Gastrocnemius medialis (tissue), 4 donors: ENCODE data around the gene PCCB. TPM values are rescaled to one million over a fixed set of nuclear protein-coding genes. Genes with fewer than 3 reads are reported as not detected.

Experiments
- ATAC-seq, 2 donors: fragments of 150-250 bp; one replicate each; pipeline ENCODE4 v1.9.1; 2016
- DNase-seq, 2 donors: peaks; one replicate each; pipeline ENCODE4 v3.0.0-alpha.2; 2019
- H3K27ac ChIP-seq, 4 donors: fragments of 200-600 bp; sonication (generic); 1 replicate in 1 of 4; 2 replicates in 3 of 4; pipeline ENCODE4 v1.5.1; 2016 to 2018; ENCODE audit warnings: mild to moderate bottlenecking in 2 of 4, moderate library complexity in 1 of 4
- H3K27me3 ChIP-seq, 3 donors: fragments of 200-600 bp; sonication (generic) in 2 of 3; 1 replicate in 1 of 3; 2 replicates in 2 of 3; pipeline versions ENCODE4 v1.5.1 to v1.6.0; 2016 to 2019; ENCODE audit warnings: mild to moderate bottlenecking in 1 of 3, moderate library complexity in 1 of 3
- H3K36me3 ChIP-seq, 2 donors: fragments of 200-600 bp; sonication (generic) in 1 of 2; one replicate each; pipeline ENCODE4 v1.5.1; 2017 to 2018
- H3K4me1 ChIP-seq, 2 donors: fragments of 200-600 bp; sonication (generic) in 1 of 2; one replicate each; pipeline ENCODE4 v1.5.1; 2016 to 2017; ENCODE audit warnings: mild to moderate bottlenecking in 2 of 2
- H3K4me3 ChIP-seq, 4 donors: fragments of 200-600 bp; sonication (generic) in 3 of 4; 1 replicate in 1 of 4; 2 replicates in 3 of 4; pipeline ENCODE4 v1.5.1; 2016 to 2019; ENCODE audit warnings: mild to moderate bottlenecking in 2 of 4
- H3K9me3 ChIP-seq, 3 donors: fragments of 200-600 bp; sonication (generic) in 2 of 3; 1 replicate in 1 of 3; 2 replicates in 2 of 3; pipeline ENCODE4 v1.5.1; 2016 to 2019
- POLR2A ChIP-seq, 2 donors: fragments of 450-650 bp; IDR thresholded peaks; one replicate each; pipeline ENCODE4 v1.6.1; 2017; ENCODE audit warnings: antibody characterized with exemption in 2 of 2, mild to moderate bottlenecking in 2 of 2, moderate library complexity in 2 of 2
- in situ Hi-C, 4 donors: fragments of 200-750 bp; cut with MboI; loops; one replicate each; pipeline versions ENCODE4 v1.15.0 to v1.8.0; 2017; ENCODE audit warnings: low sequenced_read_pairs in 4 of 4
- intact Hi-C: fragments of 100-400 bp; cut with DNase I; formaldehyde crosslinking; loops from one replicate; pipeline ENCODE4 v1.15.1; 2023; ENCODE audit warnings: low total_unique reads
- total RNA-seq, 4 donors: library from RNA; depleted of rRNA; stranded (reverse); fragments of >200 nt; gene quantifications; one replicate each; pipeline versions ENCODE4 v1.1.0 to v1.2.3, GENCODE V29; 2016
- TF ChIP-seq, protein P1 (sequence below), 5 experiments: fragments of 450-650 bp in 3 of 5; fragments of 200-600 bp in 2 of 5; sonication (generic) in 2 of 5; IDR thresholded peaks in 4 of 5; conservative IDR thresholded peaks in 1 of 5; 1 replicate in 4 of 5; 2 replicates in 1 of 5; pipeline ENCODE4 v1.5.1; 2016 to 2019; ENCODE audit warnings: antibody characterized with exemption in 5 of 5, mild to moderate bottlenecking in 3 of 5, moderate library complexity in 3 of 5

PCCB gene
- total RNA-seq, 4 donors from 2014 or later, result 29.8 to 41.4 (median 37.9) TPM

- DNase-seq, result peak; percentile 66 to 82
- TF ChIP-seq, protein P1, sequence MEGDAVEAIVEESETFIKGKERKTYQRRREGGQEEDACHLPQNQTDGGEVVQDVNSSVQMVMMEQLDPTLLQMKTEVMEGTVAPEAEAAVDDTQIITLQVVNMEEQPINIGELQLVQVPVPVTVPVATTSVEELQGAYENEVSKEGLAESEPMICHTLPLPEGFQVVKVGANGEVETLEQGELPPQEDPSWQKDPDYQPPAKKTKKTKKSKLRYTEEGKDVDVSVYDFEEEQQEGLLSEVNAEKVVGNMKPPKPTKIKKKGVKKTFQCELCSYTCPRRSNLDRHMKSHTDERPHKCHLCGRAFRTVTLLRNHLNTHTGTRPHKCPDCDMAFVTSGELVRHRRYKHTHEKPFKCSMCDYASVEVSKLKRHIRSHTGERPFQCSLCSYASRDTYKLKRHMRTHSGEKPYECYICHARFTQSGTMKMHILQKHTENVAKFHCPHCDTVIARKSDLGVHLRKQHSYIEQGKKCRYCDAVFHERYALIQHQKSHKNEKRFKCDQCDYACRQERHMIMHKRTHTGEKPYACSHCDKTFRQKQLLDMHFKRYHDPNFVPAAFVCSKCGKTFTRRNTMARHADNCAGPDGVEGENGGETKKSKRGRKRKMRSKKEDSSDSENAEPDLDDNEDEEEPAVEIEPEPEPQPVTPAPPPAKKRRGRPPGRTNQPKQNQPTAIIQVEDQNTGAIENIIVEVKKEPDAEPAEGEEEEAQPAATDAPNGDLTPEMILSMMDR (IDR thresholded peaks at IDR 0.05 in 4 of 5, conservative IDR thresholded peaks at IDR 0.05 in 1 of 5), result no peak
- no peak for TF ChIP-seq POLR2A (IDR thresholded peaks at IDR 0.05)
- ATAC-seq, result peak; percentile 91 to 97
- Histone ChIP-seq H3K4me3 (no peak overlapping the region), H3K27me3 (no peaks in the 10 kb centered on the region), H3K27ac (peak overlapping the region in 1 of 4 donors; percentile 32), H3K9me3 (no peaks in the 10 kb centered on the region), H3K4me1 (peaks cover 0 to 12% of the 10 kb centered on the region in 2 donors), H3K36me3 (peaks cover 0 to 26% of the 10 kb centered on the region in 2 donors)
- intact Hi-C loops (no loop called here), in situ Hi-C loops (no loop called here)
These were observed 93.9 kb downstream of the PCCB start for GRCh38 chr3:136343873-136344555.

- H3K9me3 ChIP-seq, result no peaks in the 10 kb centered on the region
- no peak overlapping the region for H3K4me3 ChIP-seq
These were observed 96.3 kb downstream of the PCCB start for GRCh38 chr3:136346486-136346885.

GRCh38 chr3:136350132-136350531, 100.0 kb downstream of the PCCB start:
- in situ Hi-C loops (no loop called here), intact Hi-C loops (no loop called here)
- TF ChIP-seq, protein P1 (IDR thresholded peaks at IDR 0.05 in 4 of 5, conservative IDR thresholded peaks at IDR 0.05 in 1 of 5), result no peak
- TF ChIP-seq POLR2A (IDR thresholded peaks at IDR 0.05), result no peak
- Histone ChIP-seq H3K4me3 (no peak overlapping the region), H3K4me1 (peaks cover 0 to 19% of the 10 kb centered on the region in 2 donors), H3K9me3 (no peaks in the 10 kb centered on the region), H3K27ac (no peak overlapping the region), H3K36me3 (peaks cover 0 to 5% of the 10 kb centered on the region in 2 donors), H3K27me3 (no peaks in the 10 kb centered on the region)
- DNase-seq, result peak; percentile 27 to 49
- peak; percentile 60 to 84 for ATAC-seq

More at GRCh38 chr3:136346486-136346885, 96.3 kb downstream of the PCCB start:
- H3K27me3 ChIP-seq, result no peaks in the 10 kb centered on the region
- DNase-seq, result no peak
- peaks cover 0 to 6% of the 10 kb centered on the region in 2 donors for H3K36me3 ChIP-seq
- peaks cover 12 to 17% of the 10 kb centered on the region in 2 donors for H3K4me1 ChIP-seq
- in situ Hi-C loops (no loop called here), intact Hi-C loops (no loop called here)
- ATAC-seq, result no peak
- TF ChIP-seq, protein P1 (IDR thresholded peaks at IDR 0.05 in 4 of 5, conservative IDR thresholded peaks at IDR 0.05 in 1 of 5), result no peak
- TF ChIP-seq POLR2A (IDR thresholded peaks at IDR 0.05), result no peak
- H3K27ac ChIP-seq, result no peak overlapping the region

DNA sequence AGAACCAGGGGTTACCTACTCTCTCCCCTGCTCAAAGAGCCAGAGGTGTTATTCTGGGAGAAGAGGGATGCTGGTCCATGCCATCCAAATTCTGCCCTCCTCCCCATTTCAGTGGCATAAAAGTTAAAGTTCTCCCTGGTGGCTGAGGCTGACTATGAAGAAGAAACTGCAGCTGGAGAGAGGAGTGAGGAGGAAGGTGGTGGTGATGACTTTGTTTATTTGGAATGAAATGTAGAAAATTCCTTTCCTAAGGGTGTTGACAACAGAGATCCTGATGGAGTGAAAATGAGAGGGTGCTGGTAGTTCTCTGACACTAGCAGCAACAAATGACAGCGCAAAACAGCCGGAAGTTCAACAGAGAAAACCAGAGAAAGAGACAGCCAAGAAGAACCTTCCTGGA, 100.4 kb downstream of the PCCB start:
- Histone ChIP-seq H3K9me3 (no peaks in the 10 kb centered on the region), H3K4me3 (no peak overlapping the region), H3K27me3 (no peaks in the 10 kb centered on the region), H3K36me3 (peaks cover 0 to 5% of the 10 kb centered on the region in 2 donors), H3K27ac (no peak overlapping the region), H3K4me1 (peaks cover 0 to 19% of the 10 kb centered on the region in 2 donors)
- TF ChIP-seq POLR2A (IDR thresholded peaks at IDR 0.05), result no peak
- TF ChIP-seq, protein P1 (IDR thresholded peaks at IDR 0.05 in 4 of 5, conservative IDR thresholded peaks at IDR 0.05 in 1 of 5), result no peak
- DNase-seq (no peak), ATAC-seq (no peak)
- in situ Hi-C loops, result no loop called here
- intact Hi-C loops, result no loop called here
